Measurements from ENCODE around the gene GNB1L.

DNA sequence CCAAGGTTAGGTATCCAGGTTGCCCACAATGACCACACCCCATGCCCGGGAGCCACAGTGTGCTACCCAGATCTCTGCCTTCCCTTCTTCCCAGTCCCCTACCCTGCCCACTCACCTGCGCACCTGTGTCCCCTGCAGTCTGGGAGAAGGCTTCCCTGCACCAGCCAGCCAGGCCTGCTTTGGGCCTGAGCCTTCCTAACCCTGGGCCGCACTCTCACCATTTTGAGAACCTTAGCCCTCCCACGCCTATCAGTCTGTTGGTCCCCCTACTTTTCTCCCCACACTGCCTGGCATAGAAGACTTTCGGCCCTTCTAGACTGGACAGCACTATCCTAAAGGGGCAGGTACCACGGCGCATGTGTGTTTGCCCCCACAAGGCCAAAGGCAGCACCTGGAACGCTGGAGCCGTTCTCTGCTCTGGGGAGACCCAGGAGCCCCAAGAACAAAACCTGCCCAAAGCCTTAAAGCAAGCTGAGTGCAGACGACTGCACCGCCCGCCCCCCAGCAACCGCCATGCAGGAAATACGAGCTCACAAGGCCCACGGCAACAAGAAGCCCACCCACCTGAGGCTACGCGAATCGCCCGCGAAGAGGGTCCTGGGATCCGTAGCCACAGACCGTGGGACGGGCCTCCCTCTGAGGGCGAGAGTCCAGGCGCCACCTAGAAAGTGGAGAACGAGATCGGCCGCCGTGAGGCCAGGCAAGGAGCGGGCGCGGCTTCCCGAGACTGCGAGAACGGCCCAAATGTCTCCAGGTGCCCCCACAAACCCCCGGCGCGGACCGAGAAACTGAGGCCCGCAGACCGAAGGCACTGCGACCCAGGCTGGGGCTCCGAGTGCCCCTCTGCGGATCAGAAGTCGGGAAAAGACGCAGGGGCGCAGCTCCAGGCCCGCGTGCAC, 546 bp downstream of the GNB1L start:
- no peak for TF ChIP-seq POLR2A (IDR thresholded peaks at IDR 0.05)
- TF ChIP-seq, protein P1, sequence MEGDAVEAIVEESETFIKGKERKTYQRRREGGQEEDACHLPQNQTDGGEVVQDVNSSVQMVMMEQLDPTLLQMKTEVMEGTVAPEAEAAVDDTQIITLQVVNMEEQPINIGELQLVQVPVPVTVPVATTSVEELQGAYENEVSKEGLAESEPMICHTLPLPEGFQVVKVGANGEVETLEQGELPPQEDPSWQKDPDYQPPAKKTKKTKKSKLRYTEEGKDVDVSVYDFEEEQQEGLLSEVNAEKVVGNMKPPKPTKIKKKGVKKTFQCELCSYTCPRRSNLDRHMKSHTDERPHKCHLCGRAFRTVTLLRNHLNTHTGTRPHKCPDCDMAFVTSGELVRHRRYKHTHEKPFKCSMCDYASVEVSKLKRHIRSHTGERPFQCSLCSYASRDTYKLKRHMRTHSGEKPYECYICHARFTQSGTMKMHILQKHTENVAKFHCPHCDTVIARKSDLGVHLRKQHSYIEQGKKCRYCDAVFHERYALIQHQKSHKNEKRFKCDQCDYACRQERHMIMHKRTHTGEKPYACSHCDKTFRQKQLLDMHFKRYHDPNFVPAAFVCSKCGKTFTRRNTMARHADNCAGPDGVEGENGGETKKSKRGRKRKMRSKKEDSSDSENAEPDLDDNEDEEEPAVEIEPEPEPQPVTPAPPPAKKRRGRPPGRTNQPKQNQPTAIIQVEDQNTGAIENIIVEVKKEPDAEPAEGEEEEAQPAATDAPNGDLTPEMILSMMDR (IDR thresholded peaks at IDR 0.05): no peak
